Sigmoid colon (tissue), 3 donors: ENCODE data around the gene ASXL1.

Experiments used
- POLR2A ChIP-seq, 2 donors: fragments of 450-650 bp; IDR thresholded peaks; one replicate each; pipeline ENCODE4 v1.6.1; 2016; ENCODE audit warnings: antibody characterized with exemption in 2 of 2, mild to moderate bottlenecking in 2 of 2, moderate library complexity in 2 of 2
- TF ChIP-seq, protein P1 (sequence below), 4 experiments: fragments of 450-650 bp in 3 of 4; fragments of 200-600 bp in 1 of 4; IDR thresholded peaks; one replicate each; pipeline ENCODE4 v1.5.1; 2016 to 2019; ENCODE audit warnings: antibody characterized with exemption in 4 of 4, mild to moderate bottlenecking in 3 of 4, moderate library complexity in 2 of 4

DNA sequence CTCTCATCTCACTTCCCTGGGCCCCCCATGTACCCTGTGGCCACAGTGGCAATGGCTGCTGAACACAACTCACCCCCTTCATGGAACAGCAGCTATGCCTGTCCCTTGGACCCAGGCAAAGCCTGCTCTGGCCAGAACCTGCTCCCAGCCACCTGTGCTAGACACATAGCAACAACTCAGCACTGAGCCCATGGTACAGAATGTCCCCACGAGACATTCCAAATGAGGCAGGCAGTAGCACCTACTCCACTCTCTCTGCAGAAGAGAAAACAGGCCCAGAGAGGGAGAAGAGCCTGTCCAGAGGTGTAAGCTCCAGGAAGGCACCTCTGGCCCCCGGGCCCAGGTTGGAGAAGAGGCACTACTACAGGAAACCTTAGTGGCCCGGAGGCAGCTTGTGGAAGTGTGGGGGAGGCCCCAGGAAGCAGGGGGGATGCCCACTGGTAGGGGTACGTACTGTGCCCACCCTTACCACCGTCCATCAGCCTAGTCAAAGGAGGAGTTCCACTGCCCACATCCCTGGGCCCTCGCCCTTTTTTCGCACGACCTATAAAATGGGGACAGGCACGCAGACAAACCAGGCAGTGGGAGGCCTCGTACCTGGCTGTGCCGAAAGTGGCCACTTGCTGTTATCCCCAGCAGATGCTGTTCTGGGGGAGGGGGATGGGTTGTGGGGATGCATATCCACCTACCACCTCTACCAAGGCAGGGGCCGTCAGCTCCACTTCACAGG, 97.2 kb downstream of the ASXL1 start:
- no peak for TF ChIP-seq POLR2A (IDR thresholded peaks at IDR 0.05)
- TF ChIP-seq, protein P1, sequence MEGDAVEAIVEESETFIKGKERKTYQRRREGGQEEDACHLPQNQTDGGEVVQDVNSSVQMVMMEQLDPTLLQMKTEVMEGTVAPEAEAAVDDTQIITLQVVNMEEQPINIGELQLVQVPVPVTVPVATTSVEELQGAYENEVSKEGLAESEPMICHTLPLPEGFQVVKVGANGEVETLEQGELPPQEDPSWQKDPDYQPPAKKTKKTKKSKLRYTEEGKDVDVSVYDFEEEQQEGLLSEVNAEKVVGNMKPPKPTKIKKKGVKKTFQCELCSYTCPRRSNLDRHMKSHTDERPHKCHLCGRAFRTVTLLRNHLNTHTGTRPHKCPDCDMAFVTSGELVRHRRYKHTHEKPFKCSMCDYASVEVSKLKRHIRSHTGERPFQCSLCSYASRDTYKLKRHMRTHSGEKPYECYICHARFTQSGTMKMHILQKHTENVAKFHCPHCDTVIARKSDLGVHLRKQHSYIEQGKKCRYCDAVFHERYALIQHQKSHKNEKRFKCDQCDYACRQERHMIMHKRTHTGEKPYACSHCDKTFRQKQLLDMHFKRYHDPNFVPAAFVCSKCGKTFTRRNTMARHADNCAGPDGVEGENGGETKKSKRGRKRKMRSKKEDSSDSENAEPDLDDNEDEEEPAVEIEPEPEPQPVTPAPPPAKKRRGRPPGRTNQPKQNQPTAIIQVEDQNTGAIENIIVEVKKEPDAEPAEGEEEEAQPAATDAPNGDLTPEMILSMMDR (IDR thresholded peaks at IDR 0.05): no peak
